GM18520 (cell line): Measurements from ENCODE around the gene TFDP2.
"Not testable (repeated sequence)": the region's sequence is repeated elsewhere in the genome, so short reads cannot be mapped to it uniquely, and the experiment has no call there.

Experiments
- ATAC-seq: cut with Tn5 transposase; IDR thresholded peaks from one replicate; pipeline ENCODE4 v1.9.1; 2021; ENCODE audit not compliant: unreplicated experiment

The TFDP2 gene

GRCh38 chr3:141933421-141934300 lies 215.7 kb downstream of the TFDP2 start:
- no peak for ATAC-seq

GRCh38 chr3:141930801-141931200 lies 218.5 kb downstream of the TFDP2 start:
- ATAC-seq: no peak

- no peak for ATAC-seq
Observed at GRCh38 chr3:141929341-141929995, 219.9 kb downstream of the TFDP2 start.

GRCh38 chr3:141928631-141929270 lies 220.6 kb downstream of the TFDP2 start:
- no peak for ATAC-seq

GRCh38 chr3:141926929-141927328 lies 222.4 kb downstream of the TFDP2 start:
- ATAC-seq: no peak

- not testable (repeated sequence) for ATAC-seq
Observed at GRCh38 chr3:141925677-141926076, 223.7 kb downstream of the TFDP2 start.

- ATAC-seq: no peak
Observed at GRCh38 chr3:141921316-141921715, 228.0 kb downstream of the TFDP2 start.

GRCh38 chr3:141920701-141921100 lies 228.6 kb downstream of the TFDP2 start:
- ATAC-seq: no peak

GRCh38 chr3:141915766-141916165 lies 233.6 kb downstream of the TFDP2 start:
- ATAC-seq: no peak

GRCh38 chr3:141915016-141915415 lies 234.3 kb downstream of the TFDP2 start:
- no peak for ATAC-seq

GRCh38 chr3:141914311-141914710 lies 235.0 kb downstream of the TFDP2 start:
- no peak for ATAC-seq

- no peak for ATAC-seq
Observed at GRCh38 chr3:141913150-141913811, 236.1 kb downstream of the TFDP2 start.

- ATAC-seq: not testable (repeated sequence)
Observed at GRCh38 chr3:141909986-141910385, 239.4 kb downstream of the TFDP2 start.

GRCh38 chr3:141909408-141909807 lies 239.9 kb downstream of the TFDP2 start:
- ATAC-seq: no peak

GRCh38 chr3:141905129-141905528 lies 244.2 kb downstream of the TFDP2 start:
- ATAC-seq: no peak

- no peak for ATAC-seq
Observed at GRCh38 chr3:141904203-141904602, 245.1 kb downstream of the TFDP2 start.

GRCh38 chr3:141901914-141902313 lies 247.4 kb downstream of the TFDP2 start:
- ATAC-seq: no peak

GRCh38 chr3:141900343-141900742 lies 249.0 kb downstream of the TFDP2 start:
- no peak for ATAC-seq

GRCh38 chr3:141898908-141899307 lies 250.4 kb downstream of the TFDP2 start:
- ATAC-seq: no peak

- ATAC-seq: no peak
Observed at GRCh38 chr3:141895731-141896130, 253.6 kb downstream of the TFDP2 start.

GRCh38 chr3:141894524-141895176 lies 254.7 kb downstream of the TFDP2 start:
- no peak for ATAC-seq
